HFF-Myc (cell line): ENCODE measurements around the gene EZH1.

ENCODE experiments used
- DNase-seq: peaks from one replicate; pipeline ENCODE4 v3.0.0-alpha.2; 2011; ENCODE audit warnings: low read depth; ENCODE audit errors: extremely low read depth
- H3K4me3 ChIP-seq: replicated peaks from 2 replicates; pipeline ENCODE4 v1.5.1; 2011; ENCODE audit warnings: low read depth, mild to moderate bottlenecking, control low read depth, low read length
- CTCF ChIP-seq: IDR thresholded peaks from 2 replicates; pipeline ENCODE4 v1.5.1; 2012; ENCODE audit warnings: mild to moderate bottlenecking, low read depth, low read length, control low read depth; ENCODE audit errors: missing control alignments

EZH1 gene

GRCh38 chr17:42744806-42745617, at the start of gene EZH1:
Gene EZH1, minus strand, starts transcription at chr17:42745040. Its CDS starts 16,099 bp downstream, at chr17:42728941.
- peak within 1 kb of the TSS; percentile 72 for H3K4me3 ChIP-seq
- peak; percentile 64 for DNase-seq
- no peak for TF ChIP-seq CTCF

- no peak for DNase-seq
- no peak overlapping the region for H3K4me3 ChIP-seq
- no peak for TF ChIP-seq CTCF
These were observed 47.7 kb upstream of the EZH1 start for GRCh38 chr17:42792545-42792944.

GRCh38 chr17:42791948-42792347, 47.1 kb upstream of the EZH1 start:
- no peak overlapping the region for H3K4me3 ChIP-seq
- TF ChIP-seq CTCF = no peak

GRCh38 chr17:42787266-42787665, 42.4 kb upstream of the EZH1 start:
- no peak for DNase-seq
- H3K4me3 ChIP-seq = no peak overlapping the region
- no peak for TF ChIP-seq CTCF

More at GRCh38 chr17:42791948-42792347, 47.1 kb upstream of the EZH1 start:
- no peak for DNase-seq

- no peak for DNase-seq
- no peak for TF ChIP-seq CTCF
- no peak overlapping the region for H3K4me3 ChIP-seq
These were observed 40.2 kb upstream of the EZH1 start for GRCh38 chr17:42784811-42785592.

- no peak for DNase-seq
- H3K4me3 ChIP-seq = no peak overlapping the region
- no peak for TF ChIP-seq CTCF
These were observed 39.6 kb upstream of the EZH1 start for GRCh38 chr17:42784409-42784808.
